GM19025 (cell line): ENCODE measurements around the gene GRIK5.
"Not testable (repeated sequence)": the region's sequence is repeated elsewhere in the genome, so short reads cannot be mapped to it uniquely, and the experiment has no call there.

Source experiments
- ATAC-seq: cut with Tn5 transposase; IDR thresholded peaks from one replicate; pipeline ENCODE4 v1.9.1; 2021; ENCODE audit warnings: mild to moderate bottlenecking, low read depth, moderate library complexity; ENCODE audit not compliant: unreplicated experiment

The GRIK5 gene

GRCh38 chr19:41991925-41992569 is 78.0 kb downstream of the GRIK5 start:
- ATAC-seq, result not testable (repeated sequence)

GRCh38 chr19:41991025-41991424 is 79.0 kb downstream of the GRIK5 start:
- ATAC-seq, result no peak

GRCh38 chr19:41990615-41991014 is 79.4 kb downstream of the GRIK5 start:
- ATAC-seq, result no peak

GRCh38 chr19:41990028-41990427 is 80.0 kb downstream of the GRIK5 start:
- no peak for ATAC-seq

- no peak for ATAC-seq
Observed at GRCh38 chr19:41988947-41989346, 81.1 kb downstream of the GRIK5 start.

- no peak for ATAC-seq
Observed at GRCh38 chr19:41987141-41987860, 82.7 kb downstream of the GRIK5 start.

GRCh38 chr19:41984961-41985360 is 85.0 kb downstream of the GRIK5 start:
- no peak for ATAC-seq

- no peak for ATAC-seq
Observed at GRCh38 chr19:41981724-41982123, 88.3 kb downstream of the GRIK5 start.

GRCh38 chr19:41978470-41978869 is 91.5 kb downstream of the GRIK5 start:
- ATAC-seq, result no peak

- no peak for ATAC-seq
Observed at GRCh38 chr19:41977916-41978315, 92.1 kb downstream of the GRIK5 start.

GRCh38 chr19:41974652-41975051 is 95.4 kb downstream of the GRIK5 start:
- no peak for ATAC-seq

- no peak for ATAC-seq
Observed at GRCh38 chr19:41971363-41971762, 98.6 kb downstream of the GRIK5 start.

- ATAC-seq, result no peak
Observed at GRCh38 chr19:41969772-41970458, 100.1 kb downstream of the GRIK5 start.

GRCh38 chr19:41968751-41969595 is 101.0 kb downstream of the GRIK5 start:
- ATAC-seq, result no peak

GRCh38 chr19:41967054-41967783 is 102.8 kb downstream of the GRIK5 start:
- no peak for ATAC-seq

- ATAC-seq, result no peak
Observed at GRCh38 chr19:41965106-41965505, 104.9 kb downstream of the GRIK5 start.

GRCh38 chr19:41960973-41961372 is 109.0 kb downstream of the GRIK5 start:
- ATAC-seq, result no peak

- peak; percentile 87 for ATAC-seq
Observed at GRCh38 chr19:41959056-41960053, 110.7 kb downstream of the GRIK5 start, which contains the start of gene RABAC1. RABAC1 (minus strand) TSS chr19:41959321; CDS start chr19:41959292, 29 bp downstream.
